NCI-H187 treated with DMSO at 0.1 percent for 48 hours (cell line): ENCODE results near the gene ARL14.
"Not testable (repeated sequence)": the region's sequence is repeated elsewhere in the genome, so short reads cannot be mapped to it uniquely, and the experiment has no call there.

ENCODE experiments used
- DNase-seq: peaks from one replicate; lab custom pipeline; 2025; lab: John Stamatoyannopoulos, UW

The ARL14 gene

DNA sequence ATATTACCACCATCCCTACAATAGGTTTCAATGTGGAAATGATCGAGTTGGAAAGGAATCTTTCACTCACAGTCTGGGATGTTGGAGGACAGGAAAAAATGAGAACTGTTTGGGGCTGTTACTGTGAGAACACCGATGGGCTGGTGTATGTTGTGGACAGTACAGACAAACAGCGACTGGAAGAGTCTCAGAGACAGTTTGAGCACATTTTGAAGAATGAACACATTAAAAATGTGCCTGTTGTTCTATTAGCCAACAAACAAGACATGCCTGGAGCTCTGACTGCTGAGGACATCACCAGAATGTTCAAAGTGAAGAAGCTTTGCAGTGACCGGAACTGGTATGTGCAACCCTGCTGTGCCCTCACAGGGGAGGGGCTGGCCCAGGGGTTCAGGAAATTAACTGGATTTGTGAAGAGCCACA lies 510 bp downstream of the ARL14 start:
- DNase-seq, result no peak

DNA sequence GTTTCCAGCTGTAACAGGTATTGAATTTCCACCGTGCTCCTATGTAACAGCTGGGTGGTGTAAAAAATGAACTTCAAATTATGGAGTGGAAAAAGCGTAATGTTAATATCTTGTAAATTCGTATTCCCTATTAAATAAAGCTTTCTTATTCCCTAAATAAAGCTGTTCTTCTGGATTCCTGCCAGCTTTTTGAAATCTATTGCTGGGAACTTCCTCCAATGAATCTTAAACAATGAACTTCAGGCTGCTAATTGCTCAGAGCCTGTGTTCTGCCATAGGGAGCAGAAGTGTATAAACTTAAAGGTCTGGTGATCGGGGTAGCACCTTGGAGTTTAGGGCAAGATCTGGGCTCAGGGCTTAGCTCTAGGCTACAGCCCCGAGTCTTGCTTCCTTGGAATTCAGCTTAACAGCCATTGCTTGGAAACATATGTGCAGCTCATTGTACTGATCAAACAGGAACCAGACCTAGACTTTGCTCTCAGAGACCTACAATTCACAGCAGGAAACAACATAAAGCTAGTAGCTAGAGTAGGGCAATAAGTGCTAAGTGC lies 1.4 kb downstream of the ARL14 start:
- DNase-seq, result no peak

DNA sequence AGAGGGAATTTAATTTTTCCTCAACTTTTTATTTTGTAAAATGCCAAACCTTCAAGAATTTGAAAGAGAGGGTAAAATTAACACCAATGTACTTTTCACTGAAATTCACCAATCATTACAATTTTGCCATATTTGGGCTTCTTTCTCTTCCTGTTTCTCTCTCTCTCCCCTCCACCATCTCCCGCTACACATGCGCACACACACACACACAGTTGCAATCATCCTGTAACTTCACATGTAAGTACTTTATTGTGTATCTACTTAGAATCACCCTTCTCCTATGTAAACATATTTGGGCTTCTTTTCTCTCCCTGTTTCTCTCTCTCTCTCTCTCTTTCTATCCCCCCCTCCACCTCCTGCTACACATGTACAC lies 7.4 kb downstream of the ARL14 start:
- DNase-seq, result no peak

DNA sequence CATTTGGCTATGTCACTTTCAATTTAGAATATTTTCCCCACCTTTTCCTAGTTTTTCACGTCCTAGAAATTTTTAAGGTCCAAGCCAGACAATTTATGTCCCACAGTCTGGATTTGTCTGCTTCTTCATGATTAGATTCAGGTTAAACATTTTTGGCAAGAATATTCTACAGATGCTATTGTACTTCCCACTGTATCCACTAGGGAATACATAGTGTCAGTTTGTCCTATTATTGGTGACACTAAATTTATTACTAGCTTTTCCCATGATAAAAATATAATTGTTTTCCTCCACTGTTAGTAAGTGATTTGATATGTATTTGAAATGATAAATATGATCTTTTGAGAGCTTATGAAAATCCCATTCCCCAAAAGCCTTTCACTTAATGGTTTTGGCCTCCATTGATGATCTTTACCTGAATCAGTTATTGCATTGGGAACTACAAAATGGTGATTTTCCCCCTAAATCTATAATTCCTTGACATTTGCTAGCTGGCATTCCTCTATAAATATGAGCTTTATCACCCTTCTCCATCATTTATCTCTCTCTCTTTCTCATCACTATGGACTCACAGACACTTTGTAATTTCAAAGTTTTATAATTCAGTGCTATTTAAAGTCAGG lies 8.3 kb downstream of the ARL14 start:
- no peak for DNase-seq

DNA sequence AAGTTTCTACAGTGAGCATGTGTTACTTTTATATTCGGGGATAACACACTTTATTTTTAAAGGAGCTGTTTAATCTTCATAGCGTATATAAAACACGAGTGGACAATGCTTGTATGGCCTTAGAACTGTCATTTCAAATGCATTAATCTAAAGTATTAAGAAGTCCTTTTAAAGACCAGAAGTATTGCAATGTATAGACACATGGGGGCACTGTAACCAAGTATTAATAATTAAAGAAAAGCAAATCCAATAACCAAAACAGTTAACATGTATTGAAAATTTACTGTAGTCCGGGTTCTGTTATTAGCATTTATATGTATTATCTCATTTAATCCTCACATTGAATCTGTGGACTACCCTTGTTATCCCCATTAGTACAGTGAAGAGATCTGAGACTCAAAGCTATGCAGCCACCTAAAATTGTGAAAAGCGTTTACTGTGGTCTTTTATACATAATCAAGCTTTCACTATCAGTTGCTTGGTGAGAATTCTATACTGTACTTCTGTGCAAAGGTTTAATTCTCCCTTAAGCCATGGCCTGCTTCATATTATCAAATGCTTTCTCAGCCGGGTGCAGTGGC lies 10.1 kb downstream of the ARL14 start:
- no peak for DNase-seq

DNA sequence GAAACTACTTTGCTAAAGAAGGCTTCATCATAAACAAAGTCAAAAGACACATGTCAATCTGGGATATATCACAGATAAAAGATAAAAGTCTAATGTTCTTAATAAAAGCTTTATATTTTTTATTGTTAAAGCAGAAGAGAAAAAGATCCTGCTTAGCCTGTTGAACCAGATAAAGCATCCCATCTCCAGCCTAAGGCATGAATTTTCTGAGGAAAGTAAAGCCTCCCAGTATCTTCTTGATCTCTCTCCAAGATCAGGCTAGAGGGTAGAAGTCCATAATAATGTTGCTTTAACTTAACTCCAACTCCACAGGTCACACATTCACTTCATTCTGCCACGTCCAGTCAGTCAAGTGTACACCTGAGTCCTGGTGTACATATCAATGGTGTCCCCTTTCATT lies 14.2 kb downstream of the ARL14 start:
- DNase-seq, result no peak

DNA sequence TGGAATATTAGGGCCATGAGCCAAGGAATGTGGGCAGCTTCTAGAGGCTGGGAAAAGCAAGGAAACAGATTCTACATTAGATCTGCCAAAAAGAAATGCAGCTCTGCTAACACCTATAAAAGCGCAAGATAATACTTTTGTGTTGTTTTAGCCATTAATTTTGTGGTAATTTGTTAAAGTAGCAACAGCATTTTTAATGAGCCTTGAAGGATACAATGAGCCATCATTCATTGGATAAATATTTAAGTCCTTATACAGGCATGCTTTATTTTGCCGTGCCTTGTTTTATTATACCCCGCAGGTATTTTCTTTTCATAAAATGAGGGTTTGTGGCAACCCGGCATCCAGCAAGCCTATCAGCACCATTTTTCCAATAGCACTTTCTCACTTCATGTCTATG lies 15.0 kb downstream of the ARL14 start:
- no peak for DNase-seq

DNA sequence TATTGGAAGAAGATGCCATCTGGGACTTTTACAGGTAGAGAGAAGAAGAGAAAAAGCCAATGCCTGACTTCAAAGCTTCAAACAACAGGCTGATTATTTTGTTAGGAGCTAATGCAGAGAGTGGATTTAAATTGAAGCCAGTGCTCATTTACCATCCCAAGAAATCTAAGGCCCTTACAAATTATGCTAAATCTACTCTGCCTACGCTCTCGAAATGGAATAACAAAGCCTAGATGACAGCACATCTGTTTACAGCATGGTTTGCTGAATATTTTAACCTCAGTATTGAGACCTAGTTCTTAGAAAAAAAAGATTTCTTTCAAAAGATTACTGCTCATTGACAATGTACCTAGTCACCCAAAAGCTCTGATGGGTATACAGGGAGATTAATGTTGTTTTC lies 16.2 kb downstream of the ARL14 start:
- DNase-seq, result no peak

DNA sequence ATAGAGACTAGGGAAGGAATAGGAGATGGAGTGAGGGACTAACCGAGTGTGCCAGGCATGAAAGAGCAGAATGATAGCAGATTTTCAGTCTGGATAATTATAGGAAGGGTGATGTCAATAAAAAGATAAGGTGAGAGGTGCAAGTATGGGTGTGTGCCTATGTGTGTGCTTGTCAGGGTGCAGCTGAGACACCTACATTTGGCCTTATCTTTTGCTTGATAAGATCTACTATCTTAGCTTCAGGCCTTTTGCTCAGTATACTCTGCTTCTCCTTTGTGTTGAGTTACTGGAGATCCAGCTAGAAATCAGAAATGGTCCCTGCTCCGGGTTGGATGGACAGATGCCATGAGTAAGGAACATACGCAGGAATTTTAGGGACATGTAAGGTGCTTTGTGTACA lies 17.4 kb downstream of the ARL14 start:
- no peak for DNase-seq

DNA sequence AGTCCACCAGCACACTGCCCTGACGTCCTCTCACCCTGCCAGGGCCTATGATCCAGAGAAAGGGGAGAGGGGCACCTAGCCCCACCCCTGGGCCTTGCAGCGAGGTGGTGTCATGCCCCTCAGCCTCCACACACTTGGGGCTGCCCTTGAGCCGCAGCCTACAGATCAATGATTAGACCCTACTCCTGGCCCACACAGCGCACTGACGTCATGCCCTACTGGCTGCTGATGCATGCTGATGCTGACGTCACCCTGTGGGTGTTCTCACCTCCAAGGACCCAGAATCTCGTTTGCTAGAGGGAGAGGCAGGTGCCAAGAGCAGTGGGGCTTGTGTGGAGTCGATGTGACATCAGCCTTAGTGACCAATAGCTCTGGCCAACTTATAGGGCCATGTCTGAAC lies 18.0 kb downstream of the ARL14 start:
- no peak for DNase-seq

DNA sequence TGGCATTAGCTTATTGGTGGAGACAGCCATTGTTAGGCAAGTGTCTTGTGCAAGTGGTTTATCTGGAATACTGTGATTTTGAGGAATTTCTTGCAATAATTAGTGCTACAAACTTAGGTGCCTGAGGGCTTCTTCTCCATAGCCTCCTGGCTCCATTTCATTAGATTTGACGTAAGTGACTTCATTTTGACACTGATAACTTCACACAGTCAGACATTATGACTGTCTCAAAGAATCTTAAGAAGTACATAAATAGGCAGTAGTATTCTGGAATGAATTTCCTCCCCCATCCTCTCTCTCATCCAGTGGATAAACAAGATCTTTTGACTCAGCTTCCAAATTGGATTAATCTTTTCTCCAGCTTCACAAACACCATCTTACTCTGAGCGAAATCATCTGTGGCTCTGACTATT lies 19.0 kb downstream of the ARL14 start:
- DNase-seq, result no peak

DNA sequence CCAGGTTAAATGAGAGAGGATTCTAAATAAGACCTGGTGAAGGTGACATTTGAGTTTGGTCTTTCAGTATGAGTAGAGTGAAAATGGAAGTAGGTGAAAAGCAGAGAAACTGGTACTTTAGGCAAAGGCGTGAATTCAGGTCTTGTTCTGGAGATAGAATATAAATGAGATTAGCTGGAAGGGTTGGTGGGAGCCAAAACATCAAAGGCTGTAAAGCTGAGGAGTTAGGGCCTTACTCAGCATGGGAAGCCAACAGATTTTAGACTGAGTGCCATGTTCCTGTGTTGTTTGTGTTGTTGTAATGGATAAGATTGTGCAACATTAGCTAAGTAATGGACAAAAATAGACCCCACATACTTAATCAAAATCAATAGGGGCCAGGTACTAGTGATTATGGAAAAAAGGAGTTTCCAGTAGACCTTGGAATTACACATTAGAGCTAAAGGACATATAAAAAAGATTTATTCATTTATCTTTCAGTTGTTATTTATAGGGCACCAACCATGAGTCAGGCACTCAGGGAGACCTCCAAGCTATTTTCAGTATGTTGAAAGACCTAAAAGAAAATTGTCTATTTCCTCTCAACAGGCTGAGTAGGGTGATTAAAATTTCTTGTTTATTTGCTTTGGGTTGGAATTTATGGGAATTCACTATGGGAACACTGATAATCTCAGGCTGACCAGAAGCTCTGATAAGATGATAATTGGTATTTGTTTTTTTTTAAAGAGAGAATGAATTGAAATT lies 20.8 kb downstream of the ARL14 start:
- no peak for DNase-seq

DNA sequence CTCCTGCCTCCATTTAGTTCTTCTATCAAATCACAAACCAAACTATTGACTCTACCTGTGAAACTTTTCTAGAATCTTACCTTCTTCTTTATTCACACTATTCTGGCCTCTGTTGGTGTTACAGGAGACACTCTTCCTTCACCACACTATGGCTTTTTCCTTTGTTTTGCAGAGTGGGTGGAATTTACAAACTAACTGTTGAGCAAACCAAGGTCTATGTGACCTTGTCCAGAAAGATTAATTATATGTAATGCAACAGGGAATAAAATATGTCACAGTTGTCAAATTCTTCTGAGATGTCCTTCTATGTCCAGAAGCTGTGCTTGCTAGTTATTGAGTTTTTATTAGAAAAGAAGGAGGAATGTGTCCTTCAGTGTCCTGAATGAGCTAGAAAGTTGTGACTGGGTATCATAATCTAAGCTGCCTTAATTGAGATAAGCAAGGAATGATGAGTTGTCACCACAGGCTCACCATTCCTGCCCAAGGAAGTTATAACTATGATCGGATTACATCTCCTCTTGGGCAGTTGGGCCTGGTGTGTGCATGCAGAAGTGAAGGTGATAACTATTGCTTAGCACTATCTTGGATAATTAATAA lies 21.7 kb downstream of the ARL14 start:
- no peak for DNase-seq

DNA sequence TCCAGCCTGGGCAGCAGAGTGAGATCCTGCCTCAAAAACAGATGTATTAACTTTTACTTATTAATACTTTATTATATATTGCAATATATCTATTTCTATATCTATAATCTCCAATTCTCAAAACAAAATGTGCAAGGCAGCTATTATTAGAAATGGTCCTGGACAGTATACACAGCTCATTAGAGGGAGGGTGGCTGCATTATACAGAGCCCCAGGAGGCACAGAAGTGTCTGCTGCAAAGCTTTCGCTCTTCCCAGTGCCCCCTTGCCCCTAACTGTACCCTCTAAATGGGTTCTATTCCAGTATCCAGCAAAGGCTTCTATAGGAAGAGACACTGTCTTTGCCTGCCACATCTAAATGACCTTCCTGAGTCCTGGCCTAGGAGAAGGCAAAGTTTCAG lies 24.5 kb downstream of the ARL14 start:
- DNase-seq, result no peak

DNA sequence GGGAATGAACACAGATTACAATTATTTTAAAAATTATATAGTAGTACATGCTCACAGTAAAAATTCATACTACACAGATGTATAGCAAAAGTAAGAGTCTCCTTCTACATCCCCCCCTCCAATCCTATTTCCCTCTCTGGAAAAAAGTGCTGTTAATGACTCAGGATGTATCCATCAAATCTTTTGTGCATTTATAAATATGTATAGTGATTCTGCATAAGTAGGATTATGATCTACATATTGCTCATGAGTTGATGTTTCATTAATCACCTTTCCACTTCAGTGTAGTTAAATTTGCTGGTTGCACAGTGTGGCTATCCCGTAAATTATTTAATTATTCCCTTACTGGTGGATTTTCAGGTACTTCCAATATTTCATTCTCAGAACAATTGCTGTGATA lies 25.3 kb downstream of the ARL14 start:
- DNase-seq, result no peak

DNA sequence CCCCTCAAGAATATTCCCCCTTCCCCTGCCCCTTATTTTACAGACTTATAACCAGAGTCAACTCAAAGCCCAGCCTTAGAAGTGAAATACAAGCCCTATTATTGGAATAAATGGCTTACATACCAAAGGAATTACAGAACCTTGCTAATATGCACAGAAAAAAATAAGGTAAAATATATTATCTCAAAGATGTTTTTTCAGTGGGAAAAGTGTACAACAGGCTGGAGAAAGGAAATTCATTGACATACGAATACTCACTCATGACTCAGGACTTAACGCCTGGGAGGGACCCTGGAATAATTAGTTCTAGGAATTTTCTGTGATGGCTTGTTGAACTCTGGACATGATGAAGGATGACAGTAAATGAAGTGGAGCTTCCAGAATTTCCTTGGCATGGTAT lies 27.0 kb downstream of the ARL14 start:
- DNase-seq, result no peak

DNA sequence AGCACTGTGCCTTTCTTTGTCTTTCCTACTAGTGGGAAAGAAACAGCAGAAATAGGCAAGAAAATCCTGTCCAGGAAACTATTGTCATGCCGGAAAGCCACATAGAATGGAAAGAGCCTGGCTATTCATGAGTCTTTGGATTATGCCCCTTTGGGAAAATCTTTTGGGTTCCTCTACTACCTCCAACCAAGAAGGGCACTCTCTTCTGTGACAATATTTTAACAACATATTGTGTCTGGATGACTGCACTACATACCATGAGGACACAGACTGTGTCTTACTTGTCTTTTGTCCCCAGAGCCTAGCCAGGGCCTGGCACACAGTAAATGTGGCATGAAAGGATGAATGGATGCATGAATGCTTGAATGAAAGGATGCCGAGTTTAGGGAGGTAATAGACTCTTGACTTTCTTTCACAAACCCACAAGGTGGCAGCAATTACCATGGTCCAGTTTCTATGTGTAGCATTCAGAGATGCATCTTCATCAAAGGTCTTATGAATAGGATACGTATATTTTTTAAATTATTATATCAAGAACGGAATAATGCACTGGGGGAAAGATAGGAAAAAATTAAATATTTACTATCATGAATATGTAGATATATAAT lies 30.3 kb downstream of the ARL14 start:
- peak; percentile 50 for DNase-seq

DNA sequence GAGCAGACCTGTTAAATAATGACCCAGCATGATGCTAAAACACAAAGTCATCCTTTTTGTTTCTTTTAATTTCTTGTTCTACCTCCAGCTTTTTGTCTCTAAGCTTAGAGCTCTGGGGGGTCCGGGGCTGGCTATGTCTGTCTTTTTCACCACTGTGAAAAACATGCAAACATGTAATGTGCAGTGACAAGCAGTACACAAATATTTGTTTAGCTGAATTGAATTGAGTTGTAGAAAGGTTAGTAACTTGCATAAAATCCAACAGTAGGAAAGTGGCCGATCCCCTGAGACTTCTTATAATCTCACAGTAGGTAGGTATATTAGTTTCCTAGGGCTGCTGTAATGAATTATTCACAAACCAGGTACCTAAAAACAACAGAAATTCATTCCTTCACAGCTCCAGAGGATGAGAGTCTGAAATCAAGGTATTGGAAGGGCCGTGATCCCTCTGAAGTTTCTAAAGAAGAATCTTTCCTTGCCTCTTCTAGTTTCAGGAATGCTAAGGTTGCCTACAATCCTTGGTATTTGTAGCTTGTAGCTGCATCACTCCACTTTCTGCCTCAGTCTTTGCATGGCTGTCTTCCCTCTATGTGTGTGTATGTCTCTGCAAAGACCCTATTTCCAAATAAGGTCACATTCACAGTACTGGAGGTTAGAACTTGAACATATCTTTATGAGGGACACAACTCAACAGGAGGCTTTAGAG lies 32.7 kb downstream of the ARL14 start:
- no peak for DNase-seq

DNA sequence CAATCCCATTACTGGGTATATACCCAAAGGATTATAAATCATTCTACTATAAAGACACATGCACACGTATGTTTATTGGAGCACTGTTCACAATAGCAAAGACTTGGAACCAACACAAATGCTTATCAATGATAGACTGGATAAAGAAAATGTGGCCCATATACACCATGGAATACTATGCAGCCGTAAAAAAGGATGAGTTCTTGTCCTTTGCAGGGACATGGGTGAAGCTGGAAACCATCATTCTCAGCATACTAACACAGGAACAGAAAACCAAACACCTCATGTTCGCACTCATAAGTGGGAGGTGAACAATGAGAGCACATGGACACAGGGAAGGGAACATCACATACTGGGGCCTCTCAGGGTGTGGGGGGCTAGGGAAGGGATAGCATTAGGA lies 36.2 kb downstream of the ARL14 start:
- DNase-seq, result not testable (repeated sequence)

DNA sequence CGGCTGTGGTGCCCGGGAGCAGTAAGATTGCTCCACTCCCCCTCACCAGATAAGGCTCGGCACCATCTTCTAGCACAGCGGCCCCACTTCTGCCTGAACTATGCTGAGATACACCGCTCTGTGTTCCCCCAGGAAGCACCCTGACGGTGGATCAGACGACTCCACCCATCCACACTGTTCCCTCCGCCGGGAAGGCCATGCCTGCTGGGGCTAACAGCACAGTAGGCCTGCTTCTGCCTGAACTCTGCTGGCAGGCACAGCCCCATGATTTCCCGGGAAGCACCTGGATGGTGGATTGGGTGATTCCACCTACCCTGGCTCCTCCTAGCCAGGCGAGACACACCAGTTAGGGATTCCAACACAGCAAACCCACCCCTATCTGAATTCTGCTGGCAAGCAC lies 42.8 kb downstream of the ARL14 start:
- DNase-seq, result no peak

DNA sequence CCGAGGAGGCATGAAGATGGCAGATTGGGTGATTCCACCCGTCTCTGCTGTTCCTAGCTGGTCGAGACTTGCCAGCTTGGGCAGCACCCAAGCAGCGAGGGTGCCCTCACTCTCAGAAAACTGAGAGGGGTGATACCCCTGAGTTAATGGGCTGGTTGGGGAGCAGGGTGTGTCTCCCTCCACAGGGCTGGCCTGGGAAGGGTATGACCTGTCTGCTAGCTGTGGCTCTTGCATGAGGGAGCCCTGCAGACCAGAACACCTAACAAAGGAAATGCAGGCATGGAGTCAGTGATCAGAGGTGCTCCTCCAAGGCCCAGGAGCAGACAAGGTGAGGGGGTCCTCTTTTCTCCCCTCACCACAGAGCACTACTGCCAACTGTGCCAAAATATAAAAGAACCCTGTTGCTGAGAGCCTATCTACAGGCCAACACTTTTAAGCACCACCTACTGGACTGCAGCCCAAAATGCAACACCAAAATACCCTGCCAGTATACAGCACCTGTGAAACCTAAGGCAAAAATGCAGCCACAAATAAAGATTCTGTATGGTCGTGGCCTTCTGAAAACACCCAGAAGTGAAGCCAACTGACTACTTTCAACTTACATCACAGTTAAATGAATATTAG lies 43.3 kb downstream of the ARL14 start:
- DNase-seq, result no peak
